Measurements from ENCODE around the gene LY6G6D.

LY6G6D gene

DNA sequence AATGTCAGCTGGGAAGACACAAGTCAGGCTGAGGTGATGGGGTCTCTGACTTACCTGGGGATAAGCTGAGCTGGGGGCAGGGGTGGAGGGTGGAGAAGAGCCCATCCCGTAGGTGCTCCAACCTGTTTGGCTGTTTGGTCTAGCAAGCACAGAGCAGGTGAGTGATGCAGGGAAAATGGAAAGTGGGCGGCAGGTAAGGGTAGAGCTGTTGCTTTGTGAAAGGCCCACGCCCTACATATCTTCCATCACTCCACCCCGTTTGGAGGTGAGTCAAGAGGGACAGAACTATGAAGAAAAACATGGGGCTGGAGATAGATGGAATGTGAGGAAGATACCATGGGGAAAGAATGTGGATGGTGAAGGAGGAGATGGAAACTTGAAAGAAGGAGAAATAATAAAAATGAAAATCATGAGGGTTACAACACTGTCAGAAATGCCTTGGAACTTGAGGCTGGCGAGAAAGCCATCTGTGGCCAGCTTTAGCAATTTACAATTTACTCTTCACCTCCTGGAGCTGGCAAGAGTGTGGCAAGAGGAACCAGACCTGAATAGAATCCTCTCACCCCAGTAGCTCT is 5.1 kb downstream of the LY6G6D start:
- no peak for TF ChIP-seq ZNF274 (IDR thresholded peaks at IDR 0.05; ENCODE audit: low read depth, low read length)
- H3K4me3 ChIP-seq (ENCODE audit: low read length) = no peak overlapping the region

DNA sequence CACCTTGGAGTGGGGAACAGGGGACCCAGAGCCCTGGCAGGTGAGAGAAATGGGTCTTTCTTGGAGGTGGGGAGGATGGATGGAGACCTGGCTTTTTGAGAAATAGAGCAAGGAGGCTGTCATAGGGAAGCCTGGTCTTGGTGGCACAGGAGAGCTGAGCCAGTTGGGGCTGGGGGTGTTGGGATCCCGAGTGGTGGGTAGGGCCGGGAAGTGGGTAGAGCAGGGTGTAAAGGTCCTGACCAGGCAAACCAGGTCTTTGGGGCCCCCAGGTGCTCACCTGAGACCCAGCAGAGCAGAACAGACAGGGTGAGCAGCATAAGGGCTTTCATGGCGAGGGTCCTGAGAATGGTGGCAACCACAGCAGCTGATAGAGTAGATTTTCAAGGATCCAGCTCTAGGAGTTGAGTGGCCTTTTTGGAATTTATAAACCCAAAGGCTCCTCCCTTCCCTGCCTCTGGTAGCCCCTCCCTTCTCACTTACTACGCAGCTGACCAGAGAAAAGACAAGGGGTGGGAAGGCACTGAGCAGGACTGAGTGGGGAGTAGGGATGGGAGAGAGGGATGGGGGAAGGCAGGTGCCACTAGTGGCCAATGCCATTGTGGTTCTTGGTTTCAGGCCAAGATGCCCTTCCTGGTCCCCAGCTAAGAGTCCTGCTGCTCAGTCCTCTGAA is 6.3 kb downstream of the LY6G6D start, which contains the start of gene LY6G6C:
Gene LY6G6C, minus strand, starts transcription at position 396 of the 670 bp plus-strand sequence. Its CDS starts 67 bp downstream, at position 329.
- no peak within 1 kb of the TSS for H3K4me3 ChIP-seq (ENCODE audit: low read length)
- no peak for TF ChIP-seq ZNF274 (IDR thresholded peaks at IDR 0.05; ENCODE audit: low read depth, low read length)

DNA sequence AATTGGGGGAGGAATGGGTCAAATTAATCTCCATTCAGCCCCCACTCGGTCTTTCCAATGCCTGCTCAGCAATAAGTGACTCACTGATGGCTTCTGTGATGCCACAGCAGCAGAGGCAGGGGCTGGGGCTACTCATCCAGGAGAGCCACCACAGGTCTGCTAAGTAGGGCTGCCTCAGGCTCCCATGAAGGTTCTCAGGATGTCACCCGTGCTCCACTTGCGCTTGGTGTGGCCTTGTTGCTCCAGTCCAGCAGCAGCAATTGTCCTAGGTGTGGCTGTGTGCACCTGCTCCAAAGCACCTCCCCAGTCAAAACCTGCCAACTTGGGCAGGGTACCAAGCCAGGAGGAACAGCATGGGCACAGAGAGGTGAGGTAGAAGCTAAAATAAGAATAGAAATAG is 7.0 kb downstream of the LY6G6D start:
- no peak overlapping the region for H3K4me3 ChIP-seq (ENCODE audit: low read length)
- no peak for TF ChIP-seq ZNF274 (IDR thresholded peaks at IDR 0.05; ENCODE audit: low read depth, low read length)

DNA sequence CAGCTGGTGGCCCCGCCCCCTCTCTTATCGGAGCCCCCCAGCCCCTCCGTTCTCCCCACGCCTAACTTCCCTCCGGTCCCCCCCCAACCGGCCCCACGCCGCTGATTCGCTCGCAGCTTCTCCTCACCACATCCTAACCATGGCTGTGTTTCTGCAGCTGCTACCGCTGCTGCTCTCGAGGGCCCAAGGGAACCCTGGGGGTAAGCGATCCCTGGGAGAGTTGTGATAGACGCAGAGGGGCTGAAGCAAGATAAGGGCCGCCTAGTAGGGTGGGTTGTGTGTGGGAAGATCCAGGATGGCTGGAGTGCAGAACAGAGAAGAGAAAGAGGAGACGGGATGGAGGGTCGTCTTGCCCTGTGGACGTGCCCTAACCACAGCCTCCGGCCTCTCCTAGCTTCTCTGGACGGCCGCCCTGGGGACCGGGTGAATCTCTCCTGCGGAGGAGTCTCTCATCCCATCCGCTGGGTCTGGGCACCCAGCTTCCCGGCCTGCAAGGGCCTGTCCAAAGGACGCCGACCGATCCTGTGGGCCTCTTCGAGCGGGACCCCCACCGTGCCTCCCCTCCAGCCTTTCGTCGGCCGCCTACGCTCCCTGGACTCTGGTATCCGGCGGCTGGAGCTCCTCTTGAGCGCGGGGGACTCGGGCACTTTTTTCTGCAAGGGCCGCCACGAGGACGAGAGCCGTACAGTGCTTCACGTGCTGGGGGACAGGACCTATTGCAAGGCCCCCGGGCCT is 8.3 kb downstream of the LY6G6D start, which contains the start of gene MPIG6B:
Gene MPIG6B, plus strand, starts transcription at position 129 of the 735 bp plus-strand sequence. Its CDS starts 11 bp downstream, at position 140.
- no peak for TF ChIP-seq ZNF274 (IDR thresholded peaks at IDR 0.05; ENCODE audit: low read depth, low read length)

DNA sequence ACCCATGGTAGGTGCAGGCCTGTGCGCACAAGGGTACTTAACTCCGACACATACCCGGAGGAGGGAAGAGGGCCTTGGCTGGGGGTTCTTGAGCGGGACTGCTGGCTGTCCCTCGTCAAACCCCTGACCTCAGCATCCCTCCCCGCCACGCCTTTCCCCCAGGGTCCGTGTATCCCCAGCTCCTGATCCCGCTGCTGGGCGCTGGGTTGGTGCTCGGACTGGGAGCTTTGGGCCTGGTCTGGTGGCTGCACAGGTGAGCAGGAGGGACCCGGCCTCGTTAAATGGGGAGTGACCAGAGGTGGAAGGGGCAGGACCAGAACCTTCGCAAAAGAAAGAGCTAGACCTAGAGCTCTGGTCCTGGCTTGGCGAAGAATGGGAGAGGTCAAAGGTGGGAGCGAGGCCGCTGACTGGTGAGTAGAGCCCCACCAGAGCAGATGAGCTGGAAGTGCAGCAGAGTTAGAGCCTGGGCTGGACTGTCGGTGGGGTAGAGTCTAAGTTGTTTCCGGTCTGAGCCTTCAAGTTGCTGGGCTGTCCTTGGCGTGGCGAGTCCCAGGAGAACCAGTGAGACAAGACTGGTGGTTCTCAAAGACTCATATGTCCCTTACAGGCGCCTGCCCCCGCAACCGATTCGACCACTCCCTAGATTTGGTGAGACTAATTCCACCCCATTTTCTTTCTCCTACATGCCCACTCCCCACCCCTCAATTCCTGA is 9.0 kb downstream of the LY6G6D start:
- no peak for TF ChIP-seq ZNF274 (IDR thresholded peaks at IDR 0.05; ENCODE audit: low read depth, low read length)

More for the DNA sequence above, 8.3 kb downstream of the LY6G6D start, which contains the start of gene MPIG6B:
- H3K4me3 ChIP-seq (ENCODE audit: low read length) = no peak within 1 kb of the TSS

DNA sequence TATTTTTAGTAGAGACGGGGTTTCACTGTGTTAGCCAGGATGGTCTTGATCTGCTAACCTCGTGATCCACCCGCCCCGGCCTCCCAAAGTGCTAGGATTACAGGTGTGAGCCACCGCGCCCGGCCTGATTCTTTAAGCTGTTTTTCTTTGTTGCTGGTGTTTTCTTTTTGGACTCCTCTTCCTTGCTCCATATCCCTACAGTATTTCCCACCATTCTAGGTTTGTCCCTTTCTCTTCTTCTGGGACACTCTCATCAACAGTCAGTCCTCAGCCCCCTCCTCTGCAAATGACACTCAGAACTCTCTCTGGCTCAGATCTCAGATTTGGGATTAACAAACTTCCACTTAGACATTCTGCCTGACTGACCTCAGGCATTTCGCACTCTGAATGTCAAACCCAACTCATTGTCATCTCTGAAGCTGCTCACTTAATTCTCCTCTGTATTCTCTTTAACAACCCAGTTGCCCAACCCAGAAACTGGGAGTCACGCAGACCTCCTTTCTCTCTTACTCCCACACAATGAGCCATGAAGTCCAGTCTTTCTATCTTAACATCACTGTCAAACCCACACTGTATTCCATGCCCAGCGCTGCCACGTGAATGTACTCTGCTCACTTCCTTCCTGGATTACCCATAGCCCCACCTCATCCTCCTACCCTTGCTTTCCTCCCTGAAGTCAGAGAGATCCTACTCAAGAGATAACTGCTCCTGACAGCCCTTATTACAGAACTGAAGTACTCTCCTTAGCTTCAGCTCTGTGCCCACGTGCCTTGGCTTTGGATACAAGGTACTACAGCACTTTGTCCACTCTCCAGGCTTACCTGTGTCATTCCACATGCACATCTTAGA is 10.6 kb downstream of the LY6G6D start:
- no peak overlapping the region for H3K4me3 ChIP-seq (ENCODE audit: low read length)
- TF ChIP-seq ZNF274 (IDR thresholded peaks at IDR 0.05; ENCODE audit: low read depth, low read length) = no peak

More for the DNA sequence above, 9.0 kb downstream of the LY6G6D start:
- no peak overlapping the region for H3K4me3 ChIP-seq (ENCODE audit: low read length)

DNA sequence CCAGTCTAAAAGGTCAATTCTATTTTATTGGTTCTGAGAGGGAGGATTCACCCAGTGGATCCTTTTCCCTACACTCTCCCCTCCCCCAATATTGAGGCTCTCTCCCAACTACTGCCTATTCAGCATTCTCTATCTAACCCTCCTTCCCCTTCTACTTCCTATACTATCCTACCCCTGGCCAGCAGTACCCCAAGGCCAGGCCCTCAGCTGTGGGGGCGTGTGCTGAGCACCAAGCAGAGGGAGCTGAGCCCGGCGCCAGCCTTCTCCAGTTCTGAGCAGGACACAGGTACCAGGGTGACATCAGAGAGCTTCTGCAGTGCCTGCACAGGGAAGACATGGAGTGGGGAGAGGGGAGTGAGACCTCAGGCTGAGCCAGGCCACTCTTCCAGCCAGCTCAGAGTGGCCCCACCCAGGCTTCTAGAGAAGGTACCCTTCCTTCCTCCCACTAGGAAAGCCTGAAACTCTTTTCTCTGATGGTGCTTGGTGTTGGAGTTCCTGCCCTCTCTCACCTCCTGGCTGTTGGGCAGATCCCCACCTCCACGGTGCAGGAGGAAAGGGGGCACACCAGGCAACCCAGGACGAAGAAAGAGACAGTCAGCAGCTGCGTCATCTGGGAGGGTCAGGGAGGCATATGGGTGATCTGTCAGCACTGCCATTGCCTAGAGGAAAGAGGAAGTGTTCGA is 12.0 kb downstream of the LY6G6D start:
- H3K4me3 ChIP-seq (ENCODE audit: low read length) = no peak overlapping the region
- no peak for TF ChIP-seq ZNF274 (IDR thresholded peaks at IDR 0.05; ENCODE audit: low read depth, low read length)

DNA sequence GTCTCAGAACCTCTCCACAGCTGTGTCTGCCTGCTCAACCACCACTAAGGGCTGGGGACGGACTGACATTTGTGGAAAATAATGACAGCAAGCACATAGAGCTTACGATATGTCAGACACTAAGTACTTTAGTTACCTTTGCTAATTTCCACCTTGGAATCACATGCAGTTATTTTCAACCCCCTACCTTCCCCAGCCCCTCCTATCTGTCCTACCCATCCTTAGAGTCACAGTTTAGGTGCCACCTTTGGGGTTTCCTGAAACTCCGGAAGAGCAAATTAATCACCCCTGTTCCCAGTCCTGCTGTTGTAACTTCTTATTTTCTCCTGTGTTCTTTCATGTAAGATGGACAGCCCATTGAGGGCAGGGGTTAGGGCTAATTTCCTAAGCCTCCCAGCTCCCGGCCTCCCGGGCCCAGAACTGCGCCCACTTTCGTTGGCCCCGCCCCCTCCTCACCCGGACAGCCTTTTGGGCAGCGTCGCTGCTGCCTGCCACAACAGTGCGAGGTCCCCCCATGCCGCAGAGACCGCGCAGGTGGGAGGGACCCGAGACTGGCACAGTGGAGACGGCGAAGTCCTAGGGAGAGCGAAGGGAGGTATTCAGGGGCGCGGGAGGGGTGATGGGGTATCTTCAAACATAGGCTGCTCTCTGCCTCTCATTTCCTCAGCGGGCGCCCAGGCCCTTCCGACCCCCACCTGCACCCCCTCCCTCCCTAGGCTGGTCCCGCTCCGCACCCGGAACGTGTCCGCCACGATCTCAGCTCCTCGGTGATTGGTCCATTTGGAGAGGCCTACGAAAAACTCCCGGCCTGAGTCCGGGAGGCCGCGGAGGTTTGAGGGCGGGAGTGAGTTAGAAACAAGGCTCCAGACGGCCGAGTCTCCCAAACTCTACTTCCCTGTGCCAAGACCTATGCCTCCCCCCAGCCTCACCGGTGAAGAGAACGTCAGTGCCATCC is 12.8 kb downstream of the LY6G6D start:
- TF ChIP-seq ZNF274 (IDR thresholded peaks at IDR 0.05; ENCODE audit: low read depth, low read length) = no peak
- H3K4me3 ChIP-seq (ENCODE audit: low read length) = no peak overlapping the region

DNA sequence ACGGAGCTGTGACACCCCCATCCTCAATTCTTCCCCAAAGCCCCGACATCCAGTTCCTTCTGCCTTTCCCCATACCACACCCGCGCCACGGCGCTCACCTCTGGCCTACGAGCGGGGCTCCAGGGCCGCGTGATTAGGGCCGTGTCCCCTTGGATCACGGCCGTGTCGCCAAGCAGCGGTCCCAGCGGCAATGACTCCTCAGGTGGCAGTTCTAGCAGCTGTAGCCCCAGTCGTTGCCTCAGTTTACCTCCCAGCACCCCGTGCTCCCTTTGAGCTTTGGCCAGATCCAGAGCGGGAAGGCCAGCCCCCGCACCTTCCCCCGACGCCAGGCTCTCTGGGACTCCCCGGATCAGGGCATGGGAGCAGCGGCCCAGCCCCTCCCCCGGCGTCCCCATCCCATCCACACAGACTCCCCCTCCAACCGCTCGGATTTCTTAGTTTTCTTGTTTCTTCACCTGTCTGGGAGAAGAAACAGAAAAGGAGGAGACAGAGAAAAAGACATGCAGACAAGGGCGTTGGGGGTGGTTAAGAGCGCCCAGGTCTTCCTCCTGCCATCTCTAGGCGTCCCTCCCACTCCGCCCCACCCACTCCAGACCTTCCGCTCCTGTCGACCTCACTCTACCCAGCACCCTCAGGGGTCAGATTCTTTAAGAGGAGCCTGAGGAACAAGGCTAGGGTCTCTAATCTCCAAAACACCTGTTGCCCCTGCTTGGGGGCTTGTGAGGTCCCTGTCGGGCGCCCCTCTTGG is 13.8 kb downstream of the LY6G6D start, which contains the start of gene DDAH2:
Gene DDAH2, minus strand, starts transcription at position 533 of the 748 bp plus-strand sequence. Its CDS starts 138 bp downstream, at position 395.
- no peak for TF ChIP-seq ZNF274 (IDR thresholded peaks at IDR 0.05; ENCODE audit: low read depth, low read length)
- H3K4me3 ChIP-seq (ENCODE audit: low read length) = peak within 1 kb of the TSS; percentile 52; the same call in 1 of the 2 replicates

DNA sequence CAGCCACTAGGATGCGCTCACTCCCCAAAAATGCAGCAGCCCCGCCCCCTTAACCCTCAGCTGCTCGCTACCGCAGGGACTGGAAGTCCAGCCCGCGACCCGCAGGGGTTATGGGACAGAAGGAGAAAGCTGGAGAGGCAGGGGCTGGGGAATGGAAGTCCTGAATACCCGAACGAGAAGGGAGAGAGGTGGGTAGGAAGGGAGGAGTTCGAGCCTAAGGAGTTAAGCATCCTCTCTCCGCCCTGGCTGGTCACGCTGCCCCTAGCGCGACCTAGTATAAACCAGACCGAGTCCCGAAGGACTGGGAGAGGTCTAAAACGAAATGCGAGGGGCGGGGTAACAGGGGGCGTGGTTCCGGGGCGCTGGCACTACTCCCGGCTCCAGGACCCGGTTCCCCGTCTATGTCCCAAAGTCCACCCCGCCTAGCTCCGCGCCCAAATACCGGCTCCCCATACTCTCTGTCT is 14.4 kb downstream of the LY6G6D start:
- no peak for TF ChIP-seq ZNF274 (IDR thresholded peaks at IDR 0.05; ENCODE audit: low read depth, low read length)
- peak overlapping the region; percentile 52; the same call in 1 of the 2 replicates for H3K4me3 ChIP-seq (ENCODE audit: low read length)

Measured in GM08714 (cell line).